Measurements from ENCODE around the gene HIPK2. TPM values are rescaled to one million over a fixed set of nuclear protein-coding genes. Genes with fewer than 3 reads are reported as not detected.

Gene HIPK2
- total RNA-seq, 4 donors from 2014 or later, result 13.6 to 21.8 (median 18.2) TPM

- H3K4me1 ChIP-seq, result peaks cover 15% of the 10 kb centered on the region
These were observed 125.9 kb downstream of the HIPK2 start for GRCh38 chr7:139651914-139652313.

GRCh38 chr7:139651308-139651707 is 126.5 kb downstream of the HIPK2 start:
- Histone ChIP-seq H3K27me3 (no peaks in the 10 kb centered on the region), H3K27ac (no peak overlapping the region), H3K4me1 (peaks cover 15% of the 10 kb centered on the region), H3K9me3 (no peaks in the 10 kb centered on the region), H3K36me3 (no peaks in the 10 kb centered on the region), H3K4me3 (no peak overlapping the region)
- no peak for DNase-seq (ENCODE audit: low spot score in 2 of 2)
- no peak for TF ChIP-seq POLR2AphosphoS5 (IDR thresholded peaks at IDR 0.05)
- TF ChIP-seq CTCF (IDR thresholded peaks at IDR 0.05), result no peak
- 85% methylated on average over 6 of the region's 6 CpGs for WGBS

More at GRCh38 chr7:139651914-139652313, 125.9 kb downstream of the HIPK2 start:
- no peak overlapping the region for H3K4me3 ChIP-seq
- TF ChIP-seq POLR2AphosphoS5 (IDR thresholded peaks at IDR 0.05) (no peak), CTCF (IDR thresholded peaks at IDR 0.05) (no peak), POLR2A (IDR thresholded peaks at IDR 0.05) (no peak), EP300 (IDR thresholded peaks at IDR 0.05) (no peak)
- no peak overlapping the region for H3K27ac ChIP-seq
- WGBS, result 91% methylated on average over 4 of the region's 4 CpGs
- H3K9me3 ChIP-seq, result no peaks in the 10 kb centered on the region
- no peaks in the 10 kb centered on the region for H3K36me3 ChIP-seq
- no peaks in the 10 kb centered on the region for H3K27me3 ChIP-seq
- DNase-seq (ENCODE audit: low spot score in 2 of 2), result no peak

- H3K27ac ChIP-seq, result no peak overlapping the region
- no peaks in the 10 kb centered on the region for H3K36me3 ChIP-seq
- no peak for TF ChIP-seq POLR2AphosphoS5 (IDR thresholded peaks at IDR 0.05)
- no peak for TF ChIP-seq POLR2A (IDR thresholded peaks at IDR 0.05)
- no peak for TF ChIP-seq EP300 (IDR thresholded peaks at IDR 0.05)
- TF ChIP-seq CTCF (IDR thresholded peaks at IDR 0.05), result no peak
- peaks cover 18% of the 10 kb centered on the region for H3K4me1 ChIP-seq
- H3K27me3 ChIP-seq, result no peaks in the 10 kb centered on the region
- no peak for DNase-seq (ENCODE audit: low spot score in 2 of 2)
- no peak overlapping the region for H3K4me3 ChIP-seq
- no peaks in the 10 kb centered on the region for H3K9me3 ChIP-seq
- 75% methylated on average over 8 of the region's 12 CpGs for WGBS
These were observed 127.2 kb downstream of the HIPK2 start for GRCh38 chr7:139650429-139651100.

GRCh38 chr7:139648941-139649425 is 128.8 kb downstream of the HIPK2 start:
- Histone ChIP-seq H3K4me3 (no peak overlapping the region), H3K36me3 (no peaks in the 10 kb centered on the region), H3K9me3 (no peaks in the 10 kb centered on the region), H3K27me3 (no peaks in the 10 kb centered on the region), H3K4me1 (peaks cover 14% of the 10 kb centered on the region), H3K27ac (no peak overlapping the region)
- DNase-seq (ENCODE audit: low spot score in 2 of 2), result no peak
- no peak for TF ChIP-seq POLR2AphosphoS5 (IDR thresholded peaks at IDR 0.05)
- no peak for TF ChIP-seq EP300 (IDR thresholded peaks at IDR 0.05)
- no peak for TF ChIP-seq CTCF (IDR thresholded peaks at IDR 0.05)
- TF ChIP-seq POLR2A (IDR thresholded peaks at IDR 0.05), result no peak
- 82% methylated on average over 14 of the region's 14 CpGs for WGBS

- DNase-seq (ENCODE audit: low spot score in 2 of 2), result no peak
- no peak for TF ChIP-seq POLR2A (IDR thresholded peaks at IDR 0.05)
- TF ChIP-seq EP300 (IDR thresholded peaks at IDR 0.05), result no peak
- no peak for TF ChIP-seq CTCF (IDR thresholded peaks at IDR 0.05)
- TF ChIP-seq POLR2AphosphoS5 (IDR thresholded peaks at IDR 0.05), result no peak
- H3K4me1 ChIP-seq, result peaks cover 14% of the 10 kb centered on the region
- 71% methylated on average over 20 of the region's 20 CpGs for WGBS
- H3K9me3 ChIP-seq, result no peaks in the 10 kb centered on the region
- no peaks in the 10 kb centered on the region for H3K36me3 ChIP-seq
- H3K27me3 ChIP-seq, result no peaks in the 10 kb centered on the region
- no peak overlapping the region for H3K4me3 ChIP-seq
- H3K27ac ChIP-seq, result no peak overlapping the region
These were observed 129.4 kb downstream of the HIPK2 start for GRCh38 chr7:139648391-139648861.
